ENCODE data around the gene SMIM3. TPM values are rescaled to one million over a fixed set of nuclear protein-coding genes. Genes with fewer than 3 reads are reported as not detected.

Gene SMIM3
- total and polyA plus RNA-seq, 10 of the 15 experiments (the other 5 are each of a cell fraction or from before 2014, with no cell fraction given), result 1.0 to 14.3 (median 7.7) TPM

GRCh38 chr5:150774145-150774544 lies 4.4 kb upstream of the SMIM3 start:
- CTCF ChIA-PET, result interaction anchor here (0.9 to 1.3 kb wide), 2 partner anchors 8 to 73 kb away, joined by 3 read pairs; partner anchors contain the start of gene RBM22
- H3K27me3 ChIP-seq (replicated peaks in 1 of 2; ENCODE audit: control insufficient read depth in 2 of 2, insufficient read depth in 2 of 2, low read length in 1 of 2), result no peaks in the 10 kb centered on the region
- BruUV-seq (replicated peaks), result no TSS peak
- FAIRE-seq, result no peak
- no peak overlapping the region for H3K27ac ChIP-seq (ENCODE audit: control insufficient read depth, insufficient read depth)
- no peak overlapping the region for H3K9ac ChIP-seq (ENCODE audit: control insufficient read depth, insufficient read depth, low read length)
- TF ChIP-seq RELB (IDR thresholded peaks at IDR 0.05; ENCODE audit: low read depth) (no peak), SUZ12 (IDR thresholded peaks at IDR 0.05; ENCODE audit: unreplicated experiment) (no peak), CHD4 (IDR thresholded peaks at IDR 0.05) (no peak), SREBF1 (IDR thresholded peaks at IDR 0.05; ENCODE audit: low read length) (no peak), JUND (IDR thresholded peaks at IDR 0.05; ENCODE audit: low read depth, low read length) (no peak), NFIC (IDR thresholded peaks at IDR 0.05; ENCODE audit: low read depth, low read length) (no peak), WRNIP1 (IDR thresholded peaks at IDR 0.05; ENCODE audit: borderline replicate concordance, low read depth, low read length) (no peak), NR2C2 (IDR thresholded peaks at IDR 0.05; ENCODE audit: borderline replicate concordance, control insufficient read depth, insufficient read length, low read depth) (no peak), EZH2 (IDR thresholded peaks at IDR 0.05; ENCODE audit: borderline replicate concordance, control insufficient read depth, low read depth, low read length) (no peak), POU2F2 (IDR thresholded peaks at IDR 0.05; ENCODE audit: borderline replicate concordance, low read depth, low read length) (no peak), SPI1 (IDR thresholded peaks at IDR 0.05; ENCODE audit: borderline replicate concordance, insufficient read depth, low read depth, low read length) (no peak), YY1 (IDR thresholded peaks at IDR 0.05; ENCODE audit: low read depth, low read length) (no peak), RFX5 (IDR thresholded peaks at IDR 0.05; ENCODE audit: low read depth, low read length) (no peak), MTA2 (IDR thresholded peaks at IDR 0.05; ENCODE audit: low read depth) (no peak), LARP7 (IDR thresholded peaks at IDR 0.05) (no peak)
- TF ChIP-seq, protein P1, sequence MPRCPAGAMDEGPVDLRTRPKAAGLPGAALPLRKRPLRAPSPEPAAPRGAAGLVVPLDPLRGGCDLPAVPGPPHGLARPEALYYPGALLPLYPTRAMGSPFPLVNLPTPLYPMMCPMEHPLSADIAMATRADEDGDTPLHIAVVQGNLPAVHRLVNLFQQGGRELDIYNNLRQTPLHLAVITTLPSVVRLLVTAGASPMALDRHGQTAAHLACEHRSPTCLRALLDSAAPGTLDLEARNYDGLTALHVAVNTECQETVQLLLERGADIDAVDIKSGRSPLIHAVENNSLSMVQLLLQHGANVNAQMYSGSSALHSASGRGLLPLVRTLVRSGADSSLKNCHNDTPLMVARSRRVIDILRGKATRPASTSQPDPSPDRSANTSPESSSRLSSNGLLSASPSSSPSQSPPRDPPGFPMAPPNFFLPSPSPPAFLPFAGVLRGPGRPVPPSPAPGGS (IDR thresholded peaks at IDR 0.05; ENCODE audit: borderline replicate concordance, insufficient read depth, low read depth, low read length, poor library complexity, severe bottlenecking), result no peak
- TF ChIP-seq, protein P2, sequence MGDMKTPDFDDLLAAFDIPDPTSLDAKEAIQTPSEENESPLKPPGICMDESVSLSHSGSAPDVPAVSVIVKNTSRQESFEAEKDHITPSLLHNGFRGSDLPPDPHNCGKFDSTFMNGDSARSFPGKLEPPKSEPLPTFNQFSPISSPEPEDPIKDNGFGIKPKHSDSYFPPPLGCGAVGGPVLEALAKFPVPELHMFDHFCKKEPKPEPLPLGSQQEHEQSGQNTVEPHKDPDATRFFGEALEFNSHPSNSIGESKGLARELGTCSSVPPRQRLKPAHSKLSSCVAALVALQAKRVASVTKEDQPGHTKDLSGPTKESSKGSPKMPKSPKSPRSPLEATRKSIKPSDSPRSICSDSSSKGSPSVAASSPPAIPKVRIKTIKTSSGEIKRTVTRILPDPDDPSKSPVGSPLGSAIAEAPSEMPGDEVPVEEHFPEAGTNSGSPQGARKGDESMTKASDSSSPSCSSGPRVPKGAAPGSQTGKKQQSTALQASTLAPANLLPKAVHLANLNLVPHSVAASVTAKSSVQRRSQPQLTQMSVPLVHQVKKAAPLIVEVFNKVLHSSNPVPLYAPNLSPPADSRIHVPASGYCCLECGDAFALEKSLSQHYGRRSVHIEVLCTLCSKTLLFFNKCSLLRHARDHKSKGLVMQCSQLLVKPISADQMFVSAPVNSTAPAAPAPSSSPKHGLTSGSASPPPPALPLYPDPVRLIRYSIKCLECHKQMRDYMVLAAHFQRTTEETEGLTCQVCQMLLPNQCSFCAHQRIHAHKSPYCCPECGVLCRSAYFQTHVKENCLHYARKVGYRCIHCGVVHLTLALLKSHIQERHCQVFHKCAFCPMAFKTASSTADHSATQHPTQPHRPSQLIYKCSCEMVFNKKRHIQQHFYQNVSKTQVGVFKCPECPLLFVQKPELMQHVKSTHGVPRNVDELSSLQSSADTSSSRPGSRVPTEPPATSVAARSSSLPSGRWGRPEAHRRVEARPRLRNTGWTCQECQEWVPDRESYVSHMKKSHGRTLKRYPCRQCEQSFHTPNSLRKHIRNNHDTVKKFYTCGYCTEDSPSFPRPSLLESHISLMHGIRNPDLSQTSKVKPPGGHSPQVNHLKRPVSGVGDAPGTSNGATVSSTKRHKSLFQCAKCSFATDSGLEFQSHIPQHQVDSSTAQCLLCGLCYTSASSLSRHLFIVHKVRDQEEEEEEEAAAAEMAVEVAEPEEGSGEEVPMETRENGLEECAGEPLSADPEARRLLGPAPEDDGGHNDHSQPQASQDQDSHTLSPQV (IDR thresholded peaks at IDR 0.05), result no peak
- WGBS (ENCODE audit: insufficient coverage, insufficient replicate concordance, low lambda C conversion rate, missing lambda C conversion rate), result 0% methylated on average over 1 of the region's 1 CpG
- H3K4me1 ChIP-seq (ENCODE audit: control insufficient read depth, insufficient read depth, low read length), result peaks cover 5% of the 10 kb centered on the region; the same call in 1 of the 2 replicates
- in situ Hi-C loops (cut with MboI), result no loop called here
- H3K79me2 ChIP-seq (ENCODE audit: control insufficient read depth, insufficient read depth, low read length), result peaks cover 11% of the 10 kb centered on the region
- H3K4me3 ChIP-seq, result no peak overlapping the region
- no peaks in the 10 kb centered on the region for H4K20me1 ChIP-seq (ENCODE audit: control insufficient read depth, insufficient read depth)
- H3K36me3 ChIP-seq (ENCODE audit: control insufficient read depth in 2 of 2, insufficient read depth in 2 of 2, low read length in 1 of 2), result no peaks in the 10 kb centered on the region
- H3K4me2 ChIP-seq (ENCODE audit: control insufficient read depth, insufficient read depth), result no peak overlapping the region
- RAD21 ChIA-PET (ENCODE audit: unreplicated experiment), result no interaction called here
- intact Hi-C loops (cut with micrococcal nuclease; ENCODE audit: unreplicated experiment), result no loop called here
- no peak overlapping the region for H2AFZ ChIP-seq (ENCODE audit: control insufficient read depth, low read depth, low read length)
- POLR2A ChIA-PET, result no interaction called here
- DNase-seq (ENCODE audit: low read depth, low spot score), result no peak
- no peak for ATAC-seq
- no peaks in the 10 kb centered on the region for H3K9me3 ChIP-seq (replicated peaks; ENCODE audit: control insufficient read depth, insufficient read depth, low read length)
- SMC1A ChIA-PET (ENCODE audit: uncharacterized antibody, unreplicated experiment), result no interaction called here

Measured in GM12878 (cell line).